Measurements from ENCODE around the gene REM2.

REM2 gene

DNA sequence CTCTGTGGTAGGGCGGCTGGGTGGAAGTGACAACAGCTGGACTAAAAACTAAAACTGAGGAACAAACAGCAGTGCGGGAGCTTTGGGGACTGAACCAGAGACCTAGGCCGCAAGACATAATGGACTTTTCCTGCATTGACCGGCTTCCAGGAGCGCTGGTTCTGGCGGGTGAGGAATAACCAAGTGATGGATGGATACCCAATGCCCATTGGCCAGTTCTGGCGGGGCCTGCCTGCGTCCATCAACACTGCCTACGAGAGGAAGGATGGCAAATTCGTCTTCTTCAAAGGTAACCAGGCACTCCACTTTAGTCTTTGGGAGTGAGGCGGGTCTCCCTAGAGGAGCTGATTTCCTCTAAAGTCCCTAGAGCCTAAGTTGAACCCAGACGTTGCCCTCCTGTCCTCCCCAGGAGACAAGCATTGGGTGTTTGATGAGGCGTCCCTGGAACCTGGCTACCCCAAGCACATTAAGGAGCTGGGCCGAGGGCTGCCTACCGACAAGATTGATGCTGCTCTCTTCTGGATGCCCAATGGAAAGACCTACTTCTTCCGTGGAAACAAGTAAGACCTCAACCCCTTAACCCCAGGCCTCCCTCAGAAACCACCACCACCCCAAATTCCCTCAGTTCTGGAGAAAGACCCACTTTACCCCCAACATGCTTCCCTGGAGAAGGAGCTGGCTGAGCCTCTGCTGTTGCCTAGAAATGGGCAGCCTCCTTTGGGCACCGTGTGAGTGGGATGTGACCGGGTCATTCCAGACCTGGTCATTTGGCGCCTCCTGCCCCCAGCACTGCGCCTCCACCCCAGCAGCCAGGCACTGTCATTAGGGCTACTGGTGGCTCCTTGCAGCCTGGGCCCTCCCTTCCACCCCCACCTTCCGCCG lies 38.6 kb upstream of the REM2 start:
- DNase-seq (ENCODE audit: low spot score): peak; percentile 30
- in situ Hi-C loops (cut with MboI; ENCODE audit: low pct_unique_long_range_greater_than_20kb, low sequenced_read_pairs, unreplicated experiment): no loop called here
- peak; percentile 10 for TF ChIP-seq CTCF (IDR thresholded peaks at IDR 0.05; ENCODE audit: extremely low read depth, insufficient read depth, missing control alignments)

GRCh38 chr14:22845103-22845394 lies 38.0 kb upstream of the REM2 start:
- in situ Hi-C loops (cut with MboI; ENCODE audit: low pct_unique_long_range_greater_than_20kb, low sequenced_read_pairs, unreplicated experiment): no loop called here

GRCh38 chr14:22845821-22846625 lies 37.0 kb upstream of the REM2 start:
- DNase-seq (ENCODE audit: low spot score): peak; percentile 21
- TF ChIP-seq CTCF (IDR thresholded peaks at IDR 0.05; ENCODE audit: extremely low read depth, insufficient read depth, missing control alignments): no peak
- in situ Hi-C loops (cut with MboI; ENCODE audit: low pct_unique_long_range_greater_than_20kb, low sequenced_read_pairs, unreplicated experiment): no loop called here

More at GRCh38 chr14:22845103-22845394, 38.0 kb upstream of the REM2 start:
- TF ChIP-seq CTCF (IDR thresholded peaks at IDR 0.05; ENCODE audit: extremely low read depth, insufficient read depth, missing control alignments): no peak
- DNase-seq (ENCODE audit: low spot score): no peak

DNA sequence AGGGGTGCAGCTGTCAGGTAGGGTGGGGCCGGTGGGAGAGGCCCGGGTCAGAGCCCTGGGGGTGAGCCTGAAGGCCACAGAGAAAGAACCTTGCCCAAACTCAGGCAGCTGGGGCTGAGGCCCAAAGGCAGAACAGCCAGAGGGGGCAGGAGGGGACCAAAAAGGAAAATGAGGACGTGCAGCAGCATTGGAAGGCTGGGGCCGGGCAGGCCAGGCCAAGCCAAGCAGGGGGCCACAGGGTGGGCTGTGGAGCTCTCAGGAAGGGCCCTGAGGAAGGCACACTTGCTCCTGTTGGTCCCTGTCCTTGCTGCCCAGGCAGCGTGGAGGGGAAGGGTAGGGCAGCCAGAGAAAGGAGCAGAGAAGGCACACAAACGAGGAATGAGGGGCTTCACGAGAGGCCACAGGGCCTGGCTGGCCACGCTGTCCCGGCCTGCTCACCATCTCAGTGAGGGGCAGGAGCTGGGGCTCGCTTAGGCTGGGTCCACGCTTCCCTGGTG lies 36.2 kb upstream of the REM2 start:
- peak; percentile 17 for DNase-seq (ENCODE audit: low spot score)
- in situ Hi-C loops (cut with MboI; ENCODE audit: low pct_unique_long_range_greater_than_20kb, low sequenced_read_pairs, unreplicated experiment): no loop called here
- TF ChIP-seq CTCF (IDR thresholded peaks at IDR 0.05; ENCODE audit: extremely low read depth, insufficient read depth, missing control alignments): no peak

DNA sequence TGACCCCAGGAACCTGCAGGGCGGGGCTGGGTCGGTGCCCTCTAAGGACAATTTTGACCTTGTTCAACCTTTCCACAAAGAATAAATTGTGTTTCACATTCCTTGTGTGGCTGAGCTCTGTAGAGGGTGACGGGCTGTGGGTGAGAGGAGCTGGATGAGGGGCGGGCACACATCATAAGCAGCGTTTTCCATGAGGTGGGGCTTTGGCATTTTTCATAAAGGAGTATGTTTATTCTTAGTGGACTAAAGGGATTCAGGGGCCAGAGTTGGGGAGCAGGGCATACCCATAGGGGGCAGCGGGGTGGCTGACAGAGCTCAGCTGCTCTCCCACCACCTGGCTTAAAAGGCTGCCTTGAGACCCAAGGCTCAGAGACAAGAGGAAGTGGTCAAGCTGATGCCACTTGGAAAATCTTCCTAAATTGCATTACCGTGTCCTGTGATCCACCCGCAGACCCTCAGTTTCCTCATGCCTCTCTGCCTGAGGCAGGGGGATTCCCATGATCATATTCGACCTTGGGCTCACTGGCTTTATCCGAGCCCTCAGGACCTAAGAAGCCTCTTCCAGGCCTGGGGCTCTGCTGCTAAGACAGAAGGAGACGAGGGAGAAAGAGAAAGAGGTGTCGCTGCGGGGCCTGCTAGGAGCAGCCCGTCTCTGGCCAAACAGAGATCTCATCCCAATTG lies 35.2 kb upstream of the REM2 start:
- peak; percentile 23 for TF ChIP-seq CTCF (IDR thresholded peaks at IDR 0.05; ENCODE audit: extremely low read depth, insufficient read depth, missing control alignments)
- peak; percentile 43 for DNase-seq (ENCODE audit: low spot score)
- in situ Hi-C loops (cut with MboI; ENCODE audit: low pct_unique_long_range_greater_than_20kb, low sequenced_read_pairs, unreplicated experiment): no loop called here
